ENCODE measurements around the gene BRSK1. TPM values are rescaled to one million over a fixed set of nuclear protein-coding genes. Genes with fewer than 3 reads are reported as not detected.

Gene BRSK1
- total RNA-seq, 1 donor from 2014 or later = 0.52 TPM

GRCh38 chr19:55273978-55274707 is 9.7 kb upstream of the BRSK1 start:
- peaks cover 44 to 53% (median 51%) of the 10 kb centered on the region in 3 donors for H3K36me3 ChIP-seq (ENCODE audit: control insufficient read depth in 3 of 3, insufficient read depth in 3 of 3, low read length in 3 of 3)
- H3K27ac ChIP-seq (ENCODE audit: low read depth, low read length) = no peak overlapping the region
- peaks cover 3 to 4% (median 4%) of the 10 kb centered on the region in 3 donors for H3K4me1 ChIP-seq (ENCODE audit: control insufficient read depth in 3 of 3, insufficient read depth in 3 of 3, low read length in 3 of 3)
- no peak overlapping the region for H3K4me3 ChIP-seq (ENCODE audit: low read length in 3 of 3)
- H3K9ac ChIP-seq (ENCODE audit: low read depth in 1 of 3, low read length in 3 of 3) = no peak overlapping the region
- no peaks in the 10 kb centered on the region for H3K9me3 ChIP-seq (ENCODE audit: control insufficient read depth in 3 of 3, low read length in 3 of 3)
- H3K27me3 ChIP-seq (ENCODE audit: control insufficient read depth in 3 of 3, insufficient read depth in 3 of 3, low read length in 3 of 3) = no peaks in the 10 kb centered on the region

DNA sequence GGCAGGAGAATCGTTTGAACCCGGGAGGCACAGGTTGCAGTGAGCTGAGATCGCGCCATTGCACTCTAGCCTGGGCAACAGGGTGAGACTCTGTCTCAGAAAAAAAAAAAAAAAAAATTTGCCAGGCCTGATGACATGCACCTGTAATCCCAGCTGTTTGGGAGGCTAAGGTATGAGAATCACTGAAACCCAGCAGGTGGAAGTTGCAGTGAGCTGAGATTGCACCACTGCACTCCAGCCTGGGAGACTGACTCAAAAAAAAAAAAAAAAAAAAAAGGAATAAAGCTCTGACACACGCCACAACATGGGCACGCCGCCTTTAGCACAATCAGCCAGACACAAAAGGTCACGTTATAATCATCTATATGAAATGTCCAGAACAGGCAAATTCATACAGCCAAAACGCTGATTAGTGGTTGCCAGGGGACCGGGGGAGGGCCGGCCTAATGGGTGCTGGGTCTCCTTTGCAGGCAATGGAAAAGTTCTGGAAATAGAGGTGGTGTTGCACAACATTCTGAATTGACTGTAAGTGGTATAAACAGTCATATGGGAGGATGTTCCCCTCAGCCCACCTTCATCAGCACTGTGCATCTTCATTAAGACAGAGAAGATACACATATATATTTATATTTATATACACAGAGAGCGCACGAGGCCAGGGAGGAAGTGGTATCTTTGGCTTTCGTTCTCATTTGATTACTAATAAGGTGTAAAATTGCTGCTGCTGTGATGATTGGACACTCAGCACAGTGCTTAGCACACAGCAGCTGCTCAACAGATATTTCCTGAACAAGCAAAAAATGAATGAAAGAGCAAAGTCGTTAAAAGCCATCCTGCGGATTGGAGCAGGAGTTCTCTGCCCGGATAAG is 7.7 kb upstream of the BRSK1 start:
- no peak overlapping the region for H3K4me3 ChIP-seq (ENCODE audit: low read length in 3 of 3)
- no peak overlapping the region for H3K27ac ChIP-seq (ENCODE audit: low read depth, low read length)
- no peaks in the 10 kb centered on the region for H3K9me3 ChIP-seq (ENCODE audit: control insufficient read depth in 3 of 3, low read length in 3 of 3)
- H3K36me3 ChIP-seq (ENCODE audit: control insufficient read depth in 3 of 3, insufficient read depth in 3 of 3, low read length in 3 of 3) = peaks cover 36 to 45% (median 42%) of the 10 kb centered on the region in 3 donors
- no peaks in the 10 kb centered on the region for H3K27me3 ChIP-seq (ENCODE audit: control insufficient read depth in 3 of 3, insufficient read depth in 3 of 3, low read length in 3 of 3)
- H3K9ac ChIP-seq (ENCODE audit: low read depth in 1 of 3, low read length in 3 of 3) = no peak overlapping the region
- H3K4me1 ChIP-seq (ENCODE audit: control insufficient read depth in 3 of 3, insufficient read depth in 3 of 3, low read length in 3 of 3) = peaks cover 8 to 15% (median 12%) of the 10 kb centered on the region in 3 donors

DNA sequence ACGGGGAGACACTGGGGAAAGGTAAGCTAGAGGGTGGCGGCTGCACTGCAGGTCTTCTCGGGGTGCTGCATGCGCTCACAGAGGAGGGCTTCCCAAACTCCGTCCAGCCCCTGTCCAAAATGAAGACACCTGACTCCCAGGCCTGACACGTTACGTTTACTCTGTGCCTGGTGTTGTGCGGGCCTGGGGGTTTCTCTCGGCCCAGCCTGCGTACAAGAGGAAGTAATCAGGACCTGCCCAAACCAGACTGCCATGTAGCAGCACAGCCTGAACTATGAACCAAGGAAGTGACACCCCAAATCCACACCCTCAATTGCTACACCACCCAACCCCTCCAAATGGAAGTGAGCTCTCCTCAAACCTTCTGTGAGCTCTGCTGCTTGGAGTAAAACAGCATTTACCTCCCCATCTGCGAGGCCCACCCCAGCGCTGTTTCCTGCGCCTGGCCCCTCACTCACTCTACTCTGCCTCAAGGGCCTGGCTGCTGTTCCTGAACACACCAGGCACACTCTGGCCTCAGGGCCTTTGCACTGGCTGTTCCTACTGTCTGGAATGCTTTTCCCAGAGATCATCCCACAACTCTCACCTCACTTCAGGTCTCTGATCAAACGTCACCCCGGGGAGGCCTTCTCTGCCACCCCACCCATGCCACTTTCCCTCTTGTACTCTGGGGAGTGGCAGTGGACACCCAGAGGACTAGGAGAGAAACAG is 6.9 kb upstream of the BRSK1 start:
- H3K9ac ChIP-seq (ENCODE audit: low read depth in 1 of 3, low read length in 3 of 3) = no peak overlapping the region
- H3K36me3 ChIP-seq (ENCODE audit: control insufficient read depth in 3 of 3, insufficient read depth in 3 of 3, low read length in 3 of 3) = peaks cover 34 to 45% (median 39%) of the 10 kb centered on the region in 3 donors
- no peak overlapping the region for H3K27ac ChIP-seq (ENCODE audit: low read depth, low read length)

GRCh38 chr19:55277494-55277893 is 6.3 kb upstream of the BRSK1 start:
- H3K4me1 ChIP-seq (ENCODE audit: control insufficient read depth in 3 of 3, insufficient read depth in 3 of 3, low read length in 3 of 3) = peaks cover 8 to 15% (median 12%) of the 10 kb centered on the region in 3 donors
- peaks cover 29 to 42% (median 35%) of the 10 kb centered on the region in 3 donors for H3K36me3 ChIP-seq (ENCODE audit: control insufficient read depth in 3 of 3, insufficient read depth in 3 of 3, low read length in 3 of 3)
- H3K9me3 ChIP-seq (ENCODE audit: control insufficient read depth in 3 of 3, low read length in 3 of 3) = no peaks in the 10 kb centered on the region
- no peak overlapping the region for H3K4me3 ChIP-seq (ENCODE audit: low read length in 3 of 3)
- H3K9ac ChIP-seq (ENCODE audit: low read depth in 1 of 3, low read length in 3 of 3) = no peak overlapping the region
- H3K27me3 ChIP-seq (ENCODE audit: control insufficient read depth in 3 of 3, insufficient read depth in 3 of 3, low read length in 3 of 3) = peaks cover 0 to 3% (median 2%) of the 10 kb centered on the region in 3 donors
- H3K27ac ChIP-seq (ENCODE audit: low read depth, low read length) = no peak overlapping the region

More for the DNA sequence above, 6.9 kb upstream of the BRSK1 start:
- H3K9me3 ChIP-seq (ENCODE audit: control insufficient read depth in 3 of 3, low read length in 3 of 3) = no peaks in the 10 kb centered on the region
- no peak overlapping the region for H3K4me3 ChIP-seq (ENCODE audit: low read length in 3 of 3)
- H3K27me3 ChIP-seq (ENCODE audit: control insufficient read depth in 3 of 3, insufficient read depth in 3 of 3, low read length in 3 of 3) = no peaks in the 10 kb centered on the region
- peaks cover 8 to 15% (median 12%) of the 10 kb centered on the region in 3 donors for H3K4me1 ChIP-seq (ENCODE audit: control insufficient read depth in 3 of 3, insufficient read depth in 3 of 3, low read length in 3 of 3)

DNA sequence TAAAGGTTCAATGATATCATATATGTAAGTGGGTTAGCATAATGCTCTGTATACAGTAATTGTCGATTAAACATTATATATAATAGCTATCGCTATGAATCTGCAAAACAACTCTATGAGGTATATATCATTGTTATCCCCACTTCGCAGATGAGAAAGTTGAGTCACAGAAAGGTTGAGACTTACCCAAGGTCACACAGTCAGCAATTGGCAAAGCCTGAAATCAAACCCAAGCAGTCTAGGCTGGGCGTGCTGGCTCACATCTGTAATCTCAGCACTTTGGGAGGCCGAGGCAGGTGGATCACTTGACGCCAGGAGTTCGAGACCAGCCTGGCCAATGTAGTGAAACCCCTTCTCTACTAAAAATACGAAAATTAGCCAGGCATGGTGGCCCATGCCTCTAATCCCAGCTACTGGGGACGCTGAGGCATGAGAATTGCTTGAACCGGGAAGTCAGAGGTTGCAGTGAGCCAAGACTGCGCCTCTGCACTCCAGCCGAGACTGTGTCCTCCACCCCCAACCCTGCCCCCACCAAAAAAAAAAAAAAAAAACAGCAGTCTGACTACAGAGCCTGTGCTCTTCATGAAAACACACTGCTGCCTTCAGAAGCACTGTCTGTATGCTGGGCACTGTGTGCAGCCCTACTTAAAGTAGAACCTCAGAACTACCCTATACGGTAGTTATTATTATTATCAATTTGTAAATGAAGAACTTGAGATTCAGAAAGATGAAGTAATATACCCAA is 5.2 kb upstream of the BRSK1 start:
- H3K9me3 ChIP-seq (ENCODE audit: control insufficient read depth in 3 of 3, low read length in 3 of 3) = no peaks in the 10 kb centered on the region
- no peak overlapping the region for H3K9ac ChIP-seq (ENCODE audit: low read depth in 1 of 3, low read length in 3 of 3)
- peaks cover 22 to 35% (median 28%) of the 10 kb centered on the region in 3 donors for H3K36me3 ChIP-seq (ENCODE audit: control insufficient read depth in 3 of 3, insufficient read depth in 3 of 3, low read length in 3 of 3)
- H3K4me1 ChIP-seq (ENCODE audit: control insufficient read depth in 3 of 3, insufficient read depth in 3 of 3, low read length in 3 of 3) = peaks cover 8 to 15% (median 14%) of the 10 kb centered on the region in 3 donors
- H3K27me3 ChIP-seq (ENCODE audit: control insufficient read depth in 3 of 3, insufficient read depth in 3 of 3, low read length in 3 of 3) = peaks cover 0 to 12% (median 6%) of the 10 kb centered on the region in 3 donors
- H3K27ac ChIP-seq (ENCODE audit: low read depth, low read length) = no peak overlapping the region
- peak overlapping the region in 2 of 3 donors; percentile 98 to 99 for H3K4me3 ChIP-seq (ENCODE audit: low read length in 3 of 3)

- peak overlapping the region; percentile 74 to 86 (median 84) for H3K9ac ChIP-seq (ENCODE audit: low read depth in 1 of 3, low read length in 3 of 3)
- H3K27me3 ChIP-seq (ENCODE audit: control insufficient read depth in 3 of 3, insufficient read depth in 3 of 3, low read length in 3 of 3) = peaks cover 0 to 13% (median 7%) of the 10 kb centered on the region in 3 donors
- peak overlapping the region; percentile 96 to 99 (median 98) for H3K4me3 ChIP-seq (ENCODE audit: low read length in 3 of 3)
- H3K36me3 ChIP-seq (ENCODE audit: control insufficient read depth in 3 of 3, insufficient read depth in 3 of 3, low read length in 3 of 3) = peaks cover 18 to 30% (median 22%) of the 10 kb centered on the region in 3 donors
- H3K27ac ChIP-seq (ENCODE audit: low read depth, low read length) = peak overlapping the region; percentile 81
- H3K4me1 ChIP-seq (ENCODE audit: control insufficient read depth in 3 of 3, insufficient read depth in 3 of 3, low read length in 3 of 3) = peaks cover 8 to 15% (median 14%) of the 10 kb centered on the region in 3 donors
- H3K9me3 ChIP-seq (ENCODE audit: control insufficient read depth in 3 of 3, low read length in 3 of 3) = no peaks in the 10 kb centered on the region
Observed at GRCh38 chr19:55279340-55279739, 4.5 kb upstream of the BRSK1 start.

- H3K27me3 ChIP-seq (ENCODE audit: control insufficient read depth in 3 of 3, insufficient read depth in 3 of 3, low read length in 3 of 3) = peaks cover 0 to 13% (median 7%) of the 10 kb centered on the region in 3 donors
- H3K36me3 ChIP-seq (ENCODE audit: control insufficient read depth in 3 of 3, insufficient read depth in 3 of 3, low read length in 3 of 3) = peaks cover 11 to 25% (median 18%) of the 10 kb centered on the region in 3 donors
- peak within 1 kb of the TSS; percentile 96 to 99 (median 98) for H3K4me3 ChIP-seq (ENCODE audit: low read length in 3 of 3)
- H3K4me1 ChIP-seq (ENCODE audit: control insufficient read depth in 3 of 3, insufficient read depth in 3 of 3, low read length in 3 of 3) = peaks cover 8 to 15% (median 14%) of the 10 kb centered on the region in 3 donors
- peak within 1 kb of the TSS; percentile 81 for H3K27ac ChIP-seq (ENCODE audit: low read depth, low read length)
- H3K9me3 ChIP-seq (ENCODE audit: control insufficient read depth in 3 of 3, low read length in 3 of 3) = no peaks in the 10 kb centered on the region
- H3K9ac ChIP-seq (ENCODE audit: low read depth in 1 of 3, low read length in 3 of 3) = peak within 1 kb of the TSS; percentile 74 to 86 (median 84)
Observed at GRCh38 chr19:55279770-55280643, 3.8 kb upstream of the BRSK1 start, which contains the start of gene HSPBP1. HSPBP1 (minus strand) TSS chr19:55280110; CDS start chr19:55279608, 502 bp downstream.

- H3K9ac ChIP-seq (ENCODE audit: low read depth in 1 of 3, low read length in 3 of 3) = no peak overlapping the region
Observed at GRCh38 chr19:55284405-55285058, 735 bp downstream of the BRSK1 start.

More at GRCh38 chr19:55284405-55285058, 735 bp downstream of the BRSK1 start:
- Histone ChIP-seq H3K27me3 (ENCODE audit: control insufficient read depth in 3 of 3, insufficient read depth in 3 of 3, low read length in 3 of 3) (peaks cover 5 to 13% (median 7%) of the 10 kb centered on the region in 3 donors), H3K9me3 (ENCODE audit: control insufficient read depth in 3 of 3, low read length in 3 of 3) (no peaks in the 10 kb centered on the region), H3K4me1 (ENCODE audit: control insufficient read depth in 3 of 3, insufficient read depth in 3 of 3, low read length in 3 of 3) (peaks cover under 1 to 8% (median 7%) of the 10 kb centered on the region in 3 donors), H3K36me3 (ENCODE audit: control insufficient read depth in 3 of 3, insufficient read depth in 3 of 3, low read length in 3 of 3) (no peaks in the 10 kb centered on the region), H3K27ac (ENCODE audit: low read depth, low read length) (no peak overlapping the region), H3K4me3 (ENCODE audit: low read length in 3 of 3) (no peak overlapping the region)
